Measurements from ENCODE around the gene RRP8.

RRP8 gene

GRCh38 chr11:6629892-6630631, 26.6 kb upstream of the RRP8 start:
- peaks cover 0 to 4% of the 10 kb centered on the region in 2 donors for H3K9me3 ChIP-seq (replicated peaks in 1 of 2; ENCODE audit: control insufficient read depth in 2 of 2, insufficient read depth in 1 of 2, low read depth in 1 of 2, low read length in 2 of 2)
- no peak overlapping the region for H4K8ac ChIP-seq (ENCODE audit: low read depth, low read length)
- peak; percentile 55 for DNase-seq (ENCODE audit: low spot score)
- peak overlapping the region in 1 of 2 donors; percentile 80 for H3K4me3 ChIP-seq (ENCODE audit: low read length in 2 of 2)
- peak overlapping the region; percentile 81 for H3K18ac ChIP-seq (ENCODE audit: low read length)
- H2AK5ac ChIP-seq (ENCODE audit: low read depth, low read length) = peak overlapping the region; percentile 77
- H2BK12ac ChIP-seq (ENCODE audit: low read length) = peak overlapping the region; percentile 48
- peak overlapping the region; percentile 92 for H3K4me2 ChIP-seq (ENCODE audit: insufficient read depth, low read length, poor library complexity, severe bottlenecking)
- no peak overlapping the region for H2BK120ac ChIP-seq (ENCODE audit: low read depth, low read length)
- no peak overlapping the region for H3K4ac ChIP-seq (ENCODE audit: low read length)
- peak overlapping the region; percentile 74 for H3K14ac ChIP-seq (ENCODE audit: low read length)
- H4K91ac ChIP-seq (ENCODE audit: low read depth, low read length, poor library complexity) = no peak overlapping the region
- peak overlapping the region; percentile 80 for H3K9ac ChIP-seq (ENCODE audit: low read depth, low read length, poor library complexity)
- peaks cover 0 to 24% (median 3%) of the 10 kb centered on the region in 3 experiments for H3K27me3 ChIP-seq (ENCODE audit: control insufficient read depth in 3 of 3, insufficient read depth in 3 of 3, low read depth in 1 of 3, low read length in 3 of 3)
- peaks cover under 1 to 6% of the 10 kb centered on the region in 2 donors for H3K4me1 ChIP-seq (ENCODE audit: control insufficient read depth in 2 of 2, insufficient read depth in 1 of 2, low read depth in 1 of 2, low read length in 2 of 2)
- peaks cover 2% of the 10 kb centered on the region for H3K79me1 ChIP-seq (ENCODE audit: low read depth, low read length)
- no CpG with 5 or more reads among the region's 102 CpGs for WGBS, 2 donors (ENCODE audit: extremely low coverage in 2 of 2, insufficient read length in 2 of 2, insufficient replicate concordance in 1 of 2)
- peak overlapping the region; percentile 11 for H2BK5ac ChIP-seq (ENCODE audit: low read length)
- no peak overlapping the region for H2AFZ ChIP-seq (ENCODE audit: low read length)
- no peak overlapping the region for H2BK15ac ChIP-seq (ENCODE audit: low read length)
- H3K36me3 ChIP-seq (replicated peaks in 1 of 2; ENCODE audit: control insufficient read depth in 2 of 2, insufficient read depth in 2 of 2, low read length in 2 of 2) = peaks cover 18 to 96% of the 10 kb centered on the region in 2 donors
- H3K23ac ChIP-seq (ENCODE audit: low read depth, low read length, poor library complexity) = peak overlapping the region; percentile 82
- no peak overlapping the region for H3K27ac ChIP-seq (replicated peaks; ENCODE audit: low read length)

DNA sequence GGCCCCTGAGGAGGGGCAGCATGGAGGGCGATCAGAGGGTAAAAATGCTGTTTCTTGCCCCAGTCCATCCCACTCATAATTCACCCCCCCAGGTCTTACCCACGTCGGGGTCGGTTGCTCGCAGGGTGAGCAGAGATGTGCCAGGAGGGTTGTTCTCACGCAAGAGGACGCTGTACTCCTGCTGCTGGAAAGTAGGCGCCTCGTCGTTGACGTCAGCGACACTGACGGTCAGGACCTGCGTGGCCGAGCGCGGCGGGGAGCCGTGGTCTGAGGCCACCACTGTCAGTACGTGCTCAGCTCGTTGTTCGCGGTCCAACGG, 26.1 kb upstream of the RRP8 start:
- H3K79me1 ChIP-seq (ENCODE audit: low read depth, low read length) = peaks cover 2% of the 10 kb centered on the region
- no peak overlapping the region for H2BK15ac ChIP-seq (ENCODE audit: low read length)
- H3K4me3 ChIP-seq (ENCODE audit: low read length in 2 of 2) = peak overlapping the region in 1 of 2 donors; percentile 80
- peak overlapping the region; percentile 77 for H2AK5ac ChIP-seq (ENCODE audit: low read depth, low read length)
- no peak overlapping the region for H4K91ac ChIP-seq (ENCODE audit: low read depth, low read length, poor library complexity)
- no peak overlapping the region for H2AFZ ChIP-seq (ENCODE audit: low read length)
- H2BK120ac ChIP-seq (ENCODE audit: low read depth, low read length) = no peak overlapping the region
- peaks cover 22 to 96% of the 10 kb centered on the region in 2 donors for H3K36me3 ChIP-seq (replicated peaks in 1 of 2; ENCODE audit: control insufficient read depth in 2 of 2, insufficient read depth in 2 of 2, low read length in 2 of 2)
- peak overlapping the region; percentile 81 for H3K18ac ChIP-seq (ENCODE audit: low read length)
- H3K4me1 ChIP-seq (ENCODE audit: control insufficient read depth in 2 of 2, insufficient read depth in 1 of 2, low read depth in 1 of 2, low read length in 2 of 2) = peaks cover 0 to 6% of the 10 kb centered on the region in 2 donors
- peak overlapping the region; percentile 92 for H3K4me2 ChIP-seq (ENCODE audit: insufficient read depth, low read length, poor library complexity, severe bottlenecking)
- H2BK5ac ChIP-seq (ENCODE audit: low read length) = peak overlapping the region; percentile 11
- peaks cover 0 to 4% of the 10 kb centered on the region in 2 donors for H3K9me3 ChIP-seq (replicated peaks in 1 of 2; ENCODE audit: control insufficient read depth in 2 of 2, insufficient read depth in 1 of 2, low read depth in 1 of 2, low read length in 2 of 2)
- H3K4ac ChIP-seq (ENCODE audit: low read length) = no peak overlapping the region
- no peak overlapping the region for H3K9ac ChIP-seq (ENCODE audit: low read depth, low read length, poor library complexity)
- H2BK12ac ChIP-seq (ENCODE audit: low read length) = peak overlapping the region; percentile 48
- H3K27ac ChIP-seq (replicated peaks; ENCODE audit: low read length) = no peak overlapping the region
- no peak for DNase-seq (ENCODE audit: low spot score)
- WGBS, 2 donors (ENCODE audit: extremely low coverage in 2 of 2, insufficient read length in 2 of 2, insufficient replicate concordance in 1 of 2) = no CpG with 5 or more reads among the region's 24 CpGs
- H3K27me3 ChIP-seq (ENCODE audit: control insufficient read depth in 3 of 3, insufficient read depth in 3 of 3, low read depth in 1 of 3, low read length in 3 of 3) = peaks cover 0 to 24% (median 3%) of the 10 kb centered on the region in 3 experiments
- peak overlapping the region; percentile 74 for H3K14ac ChIP-seq (ENCODE audit: low read length)
- no peak overlapping the region for H4K8ac ChIP-seq (ENCODE audit: low read depth, low read length)
- peak overlapping the region; percentile 82 for H3K23ac ChIP-seq (ENCODE audit: low read depth, low read length, poor library complexity)

DNA sequence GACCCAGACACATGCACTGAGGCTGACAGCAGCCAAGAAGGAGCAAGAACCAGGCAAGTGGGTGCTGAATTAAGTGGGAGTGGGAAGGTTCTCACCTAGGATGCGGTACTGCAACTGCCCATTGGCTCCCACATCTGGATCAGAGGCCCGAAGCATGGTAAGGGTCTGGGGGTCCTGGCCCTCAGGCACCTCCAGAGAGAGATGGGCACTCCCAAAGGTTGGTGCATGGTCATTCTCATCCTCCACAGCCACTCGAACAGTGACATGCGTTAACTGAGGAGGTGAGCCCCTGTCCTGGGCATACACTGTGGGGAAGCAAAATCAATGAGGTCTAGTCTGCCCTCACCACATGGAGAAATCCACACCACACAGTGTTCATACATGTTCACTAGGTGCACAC, 25.1 kb upstream of the RRP8 start:
- Histone ChIP-seq H2AFZ (ENCODE audit: low read length) (no peak overlapping the region), H3K27me3 (ENCODE audit: control insufficient read depth in 3 of 3, insufficient read depth in 3 of 3, low read depth in 1 of 3, low read length in 3 of 3) (peaks cover 0 to 24% (median 3%) of the 10 kb centered on the region in 3 experiments)

GRCh38 chr11:6627762-6628241, 24.4 kb upstream of the RRP8 start:
- WGBS, 2 donors (ENCODE audit: extremely low coverage in 2 of 2, insufficient read length in 2 of 2, insufficient replicate concordance in 1 of 2) = no CpG with 5 or more reads among the region's 2 CpGs

More for the DNA sequence above, 25.1 kb upstream of the RRP8 start:
- Histone ChIP-seq H4K91ac (ENCODE audit: low read depth, low read length, poor library complexity) (no peak overlapping the region), H3K14ac (ENCODE audit: low read length) (no peak overlapping the region), H3K18ac (ENCODE audit: low read length) (no peak overlapping the region), H2AK5ac (ENCODE audit: low read depth, low read length) (no peak overlapping the region), H3K23ac (ENCODE audit: low read depth, low read length, poor library complexity) (no peak overlapping the region), H3K4me3 (ENCODE audit: low read length in 2 of 2) (no peak overlapping the region), H3K4me1 (ENCODE audit: control insufficient read depth in 2 of 2, insufficient read depth in 1 of 2, low read depth in 1 of 2, low read length in 2 of 2) (peaks cover 0 to 6% of the 10 kb centered on the region in 2 donors), H3K9me3 (replicated peaks in 1 of 2; ENCODE audit: control insufficient read depth in 2 of 2, insufficient read depth in 1 of 2, low read depth in 1 of 2, low read length in 2 of 2) (peaks cover 0 to 4% of the 10 kb centered on the region in 2 donors), H3K4ac (ENCODE audit: low read length) (no peak overlapping the region), H3K79me1 (ENCODE audit: low read depth, low read length) (peaks cover 2% of the 10 kb centered on the region), H3K4me2 (ENCODE audit: insufficient read depth, low read length, poor library complexity, severe bottlenecking) (no peak overlapping the region), H3K27ac (replicated peaks; ENCODE audit: low read length) (no peak overlapping the region), H3K36me3 (replicated peaks in 1 of 2; ENCODE audit: control insufficient read depth in 2 of 2, insufficient read depth in 2 of 2, low read length in 2 of 2) (peaks cover 24 to 96% of the 10 kb centered on the region in 2 donors), H3K9ac (ENCODE audit: low read depth, low read length, poor library complexity) (no peak overlapping the region), H2BK120ac (ENCODE audit: low read depth, low read length) (no peak overlapping the region), H2BK12ac (ENCODE audit: low read length) (no peak overlapping the region), H4K8ac (ENCODE audit: low read depth, low read length) (no peak overlapping the region), H2BK5ac (ENCODE audit: low read length) (no peak overlapping the region), H2BK15ac (ENCODE audit: low read length) (no peak overlapping the region)
- DNase-seq (ENCODE audit: low spot score) = no peak
- no CpG with 5 or more reads among the region's 4 CpGs for WGBS, 2 donors (ENCODE audit: extremely low coverage in 2 of 2, insufficient read length in 2 of 2, insufficient replicate concordance in 1 of 2)

More at GRCh38 chr11:6627762-6628241, 24.4 kb upstream of the RRP8 start:
- Histone ChIP-seq H3K4ac (ENCODE audit: low read length) (no peak overlapping the region), H2AFZ (ENCODE audit: low read length) (no peak overlapping the region), H3K18ac (ENCODE audit: low read length) (no peak overlapping the region), H3K4me1 (ENCODE audit: control insufficient read depth in 2 of 2, insufficient read depth in 1 of 2, low read depth in 1 of 2, low read length in 2 of 2) (peaks cover 0 to 6% of the 10 kb centered on the region in 2 donors), H3K4me3 (ENCODE audit: low read length in 2 of 2) (no peak overlapping the region), H3K27ac (replicated peaks; ENCODE audit: low read length) (no peak overlapping the region), H3K9me3 (replicated peaks in 1 of 2; ENCODE audit: control insufficient read depth in 2 of 2, insufficient read depth in 1 of 2, low read depth in 1 of 2, low read length in 2 of 2) (peaks cover 0 to 4% of the 10 kb centered on the region in 2 donors), H2BK5ac (ENCODE audit: low read length) (no peak overlapping the region), H4K91ac (ENCODE audit: low read depth, low read length, poor library complexity) (no peak overlapping the region), H3K14ac (ENCODE audit: low read length) (no peak overlapping the region), H2BK12ac (ENCODE audit: low read length) (no peak overlapping the region), H2AK5ac (ENCODE audit: low read depth, low read length) (no peak overlapping the region), H4K8ac (ENCODE audit: low read depth, low read length) (no peak overlapping the region), H3K9ac (ENCODE audit: low read depth, low read length, poor library complexity) (no peak overlapping the region), H3K36me3 (replicated peaks in 1 of 2; ENCODE audit: control insufficient read depth in 2 of 2, insufficient read depth in 2 of 2, low read length in 2 of 2) (peaks cover 24 to 96% of the 10 kb centered on the region in 2 donors), H3K4me2 (ENCODE audit: insufficient read depth, low read length, poor library complexity, severe bottlenecking) (no peak overlapping the region), H3K79me1 (ENCODE audit: low read depth, low read length) (peaks cover 2% of the 10 kb centered on the region), H2BK15ac (ENCODE audit: low read length) (no peak overlapping the region), H2BK120ac (ENCODE audit: low read depth, low read length) (no peak overlapping the region), H3K27me3 (ENCODE audit: control insufficient read depth in 3 of 3, insufficient read depth in 3 of 3, low read depth in 1 of 3, low read length in 3 of 3) (peaks cover 0 to 24% (median 3%) of the 10 kb centered on the region in 3 experiments), H3K23ac (ENCODE audit: low read depth, low read length, poor library complexity) (no peak overlapping the region)
- DNase-seq (ENCODE audit: low spot score) = no peak

Measured in neuronal stem cell (in vitro differentiated cells).